GM19395 (cell line): ENCODE measurements around the gene CREBL2.
"Not testable (repeated sequence)": the region's sequence is repeated elsewhere in the genome, so short reads cannot be mapped to it uniquely, and the experiment has no call there.

Experiments
- ATAC-seq: cut with Tn5 transposase; IDR thresholded peaks from one replicate; pipeline ENCODE4 v1.9.1; 2021; ENCODE audit warnings: mild to moderate bottlenecking, moderate library complexity; ENCODE audit not compliant: unreplicated experiment

The CREBL2 gene

GRCh38 chr12:12596598-12596997, 15.1 kb upstream of the CREBL2 start:
- ATAC-seq: not testable (repeated sequence)

- no peak for ATAC-seq
Measured at GRCh38 chr12:12598864-12599263, 12.8 kb upstream of the CREBL2 start.

GRCh38 chr12:12599750-12600643, 11.7 kb upstream of the CREBL2 start:
- ATAC-seq: no peak

GRCh38 chr12:12600659-12601058, 11.0 kb upstream of the CREBL2 start:
- no peak for ATAC-seq

- ATAC-seq: no peak
Measured at GRCh38 chr12:12604740-12605139, 6.9 kb upstream of the CREBL2 start.

- peak; percentile 58 for ATAC-seq
Measured at GRCh38 chr12:12606781-12607589, 4.7 kb upstream of the CREBL2 start.

- no peak for ATAC-seq
Measured at GRCh38 chr12:12608557-12608957, 3.1 kb upstream of the CREBL2 start.

GRCh38 chr12:12609692-12610091, 2.0 kb upstream of the CREBL2 start:
- ATAC-seq: no peak

- no peak for ATAC-seq
Measured at GRCh38 chr12:12610711-12611110, 965 bp upstream of the CREBL2 start.

- ATAC-seq: no peak
Measured at GRCh38 chr12:12612358-12612757, 682 bp downstream of the CREBL2 start.

- ATAC-seq: no peak
Measured at GRCh38 chr12:12613344-12613743, 1.7 kb downstream of the CREBL2 start.

- no peak for ATAC-seq
Measured at GRCh38 chr12:12614342-12614741, 2.7 kb downstream of the CREBL2 start.

- no peak for ATAC-seq
Measured at GRCh38 chr12:12616512-12617310, 5.0 kb downstream of the CREBL2 start.

GRCh38 chr12:12618064-12618463, 6.4 kb downstream of the CREBL2 start:
- ATAC-seq: not testable (repeated sequence)

GRCh38 chr12:12620730-12621315, 9.1 kb downstream of the CREBL2 start:
- ATAC-seq: no peak

- ATAC-seq: no peak
Measured at GRCh38 chr12:12622418-12622817, 10.7 kb downstream of the CREBL2 start.

GRCh38 chr12:12624498-12624992, 12.9 kb downstream of the CREBL2 start:
- ATAC-seq: no peak

GRCh38 chr12:12626471-12626870, 14.8 kb downstream of the CREBL2 start:
- no peak for ATAC-seq

GRCh38 chr12:12627308-12627827, 15.7 kb downstream of the CREBL2 start:
- no peak for ATAC-seq

- no peak for ATAC-seq
Measured at GRCh38 chr12:12628013-12628412, 16.3 kb downstream of the CREBL2 start.
